Measurements from ENCODE around the gene DNAL4. TPM values are rescaled to one million over a fixed set of nuclear protein-coding genes. Genes with fewer than 3 reads are reported as not detected.

Gene DNAL4
- total RNA-seq, 1 donor from 2014 or later = 8.4 TPM

DNA sequence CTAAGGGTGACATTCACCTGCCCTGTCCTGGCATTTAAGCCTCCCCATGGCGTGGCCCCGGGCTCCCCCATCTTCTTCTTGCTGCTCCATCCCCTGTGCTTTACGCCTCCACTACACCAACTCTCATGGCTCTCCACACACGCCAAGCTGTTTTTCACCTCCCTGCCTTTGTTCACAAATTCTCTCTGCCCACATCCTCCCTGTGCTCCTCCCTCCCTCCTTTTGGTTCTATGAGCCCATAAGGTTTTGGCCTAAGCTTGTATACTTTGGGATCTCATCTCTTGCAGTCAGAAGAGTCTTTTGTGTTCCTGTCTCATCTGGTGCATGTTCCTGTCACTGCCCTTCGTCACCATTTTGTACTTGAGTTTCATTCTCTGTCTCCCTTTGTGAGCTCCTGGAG lies 4.6 kb upstream of the DNAL4 start:
- DNase-seq (no peak), ATAC-seq (ENCODE audit: low read depth) (no peak)
- ChIA-PET CTCF (no interaction called here), POLR2A (no interaction called here)
- H3K27ac Mint-ChIP-seq = no peak overlapping the region
- H3K4me1 Mint-ChIP-seq = peaks cover 7% of the 10 kb centered on the region
- H3K9me3 Mint-ChIP-seq = no peaks in the 10 kb centered on the region
- intact Hi-C loops (cut with micrococcal nuclease) = loop anchor here (10.0 kb wide), 1 partner anchor 356 kb away; the partner anchor contains the start of gene CBX7
- H3K27me3 Mint-ChIP-seq = peaks cover 31% of the 10 kb centered on the region
- no peak overlapping the region for H3K4me3 Mint-ChIP-seq
- TF ChIP-seq, protein P1, sequence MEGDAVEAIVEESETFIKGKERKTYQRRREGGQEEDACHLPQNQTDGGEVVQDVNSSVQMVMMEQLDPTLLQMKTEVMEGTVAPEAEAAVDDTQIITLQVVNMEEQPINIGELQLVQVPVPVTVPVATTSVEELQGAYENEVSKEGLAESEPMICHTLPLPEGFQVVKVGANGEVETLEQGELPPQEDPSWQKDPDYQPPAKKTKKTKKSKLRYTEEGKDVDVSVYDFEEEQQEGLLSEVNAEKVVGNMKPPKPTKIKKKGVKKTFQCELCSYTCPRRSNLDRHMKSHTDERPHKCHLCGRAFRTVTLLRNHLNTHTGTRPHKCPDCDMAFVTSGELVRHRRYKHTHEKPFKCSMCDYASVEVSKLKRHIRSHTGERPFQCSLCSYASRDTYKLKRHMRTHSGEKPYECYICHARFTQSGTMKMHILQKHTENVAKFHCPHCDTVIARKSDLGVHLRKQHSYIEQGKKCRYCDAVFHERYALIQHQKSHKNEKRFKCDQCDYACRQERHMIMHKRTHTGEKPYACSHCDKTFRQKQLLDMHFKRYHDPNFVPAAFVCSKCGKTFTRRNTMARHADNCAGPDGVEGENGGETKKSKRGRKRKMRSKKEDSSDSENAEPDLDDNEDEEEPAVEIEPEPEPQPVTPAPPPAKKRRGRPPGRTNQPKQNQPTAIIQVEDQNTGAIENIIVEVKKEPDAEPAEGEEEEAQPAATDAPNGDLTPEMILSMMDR (IDR thresholded peaks at IDR 0.05) = no peak
- peaks cover under 1% of the 10 kb centered on the region for H3K36me3 Mint-ChIP-seq (ENCODE audit: low read depth)

DNA sequence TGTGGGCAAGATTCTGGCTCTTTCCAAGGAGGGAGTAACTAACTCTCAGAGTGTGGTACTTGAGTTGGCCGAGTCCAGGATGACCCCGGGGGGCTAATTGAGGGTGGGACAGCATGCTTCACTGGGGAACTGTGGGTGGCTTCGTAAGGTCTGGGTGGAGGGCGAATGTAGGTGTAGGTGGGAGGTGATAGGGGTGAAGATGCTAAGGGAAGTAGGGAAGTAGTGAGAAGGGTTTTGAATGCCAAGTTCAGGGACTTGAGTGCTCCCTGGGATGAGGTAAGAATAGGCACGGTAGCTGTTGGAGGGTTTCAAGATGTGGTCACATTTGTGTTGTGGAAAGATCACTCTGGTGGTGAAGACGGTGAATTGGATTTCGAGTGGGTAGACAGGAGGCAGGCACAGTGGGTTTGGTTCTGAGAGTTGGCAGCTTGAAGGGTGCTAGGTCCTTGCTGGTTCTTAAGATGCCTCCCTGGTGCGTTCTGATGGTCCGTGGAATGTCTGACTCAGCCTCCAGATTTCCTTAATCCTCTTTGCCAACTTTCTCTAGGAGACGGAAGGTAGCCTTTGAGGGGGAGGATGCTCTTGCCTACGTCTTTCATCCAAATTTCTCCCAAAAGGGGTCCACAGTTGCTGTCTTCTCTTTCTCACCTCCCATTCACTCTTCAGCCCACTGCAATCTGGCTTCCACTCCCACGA lies 2.5 kb upstream of the DNAL4 start:
- TF ChIP-seq, protein P1 (IDR thresholded peaks at IDR 0.05) = no peak
- Mint-ChIP-seq H3K27ac (no peak overlapping the region), H3K4me3 (no peak overlapping the region), H3K36me3 (ENCODE audit: low read depth) (peaks cover 5% of the 10 kb centered on the region), H3K4me1 (peaks cover 14% of the 10 kb centered on the region), H3K27me3 (peaks cover 28% of the 10 kb centered on the region), H3K9me3 (no peaks in the 10 kb centered on the region)
- intact Hi-C loops (cut with micrococcal nuclease) = loop anchor here (10.0 kb wide), 1 partner anchor 358 kb away; the partner anchor contains the start of gene CBX7
- ChIA-PET POLR2A (no interaction called here), CTCF (no interaction called here)
- ATAC-seq (ENCODE audit: low read depth) (no peak), DNase-seq (no peak)

DNA sequence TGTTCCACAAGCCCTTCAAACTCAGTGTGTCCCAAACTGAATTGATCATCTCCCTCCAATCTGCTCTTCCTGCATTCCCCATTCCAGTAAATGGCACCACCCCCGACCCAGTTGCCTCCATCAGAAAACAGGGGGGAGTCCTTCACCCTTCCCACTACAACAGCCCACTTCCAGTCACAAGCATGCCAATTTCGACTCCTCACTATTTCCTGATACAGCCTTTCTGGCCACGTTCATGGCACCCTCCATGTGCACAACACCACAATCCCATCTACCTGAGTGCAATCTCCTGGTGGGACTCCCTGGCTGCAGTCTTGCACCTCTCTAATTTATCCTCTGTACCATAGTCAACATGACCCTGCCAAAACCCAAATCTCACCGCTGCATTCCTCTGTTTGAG lies 1.6 kb upstream of the DNAL4 start:
- TF ChIP-seq, protein P1 (IDR thresholded peaks at IDR 0.05) = no peak
- H3K36me3 Mint-ChIP-seq (ENCODE audit: low read depth) = peaks cover 5% of the 10 kb centered on the region
- peaks cover 28% of the 10 kb centered on the region for H3K27me3 Mint-ChIP-seq
- H3K4me1 Mint-ChIP-seq = peaks cover 14% of the 10 kb centered on the region
- POLR2A ChIA-PET = no interaction called here
- no peak overlapping the region for H3K4me3 Mint-ChIP-seq
- no peaks in the 10 kb centered on the region for H3K9me3 Mint-ChIP-seq
- ATAC-seq (ENCODE audit: low read depth) (no peak), DNase-seq (no peak)
- CTCF ChIA-PET = no interaction called here
- intact Hi-C loops (cut with micrococcal nuclease) = loop anchor here (10.0 kb wide), 1 partner anchor 359 kb away; the partner anchor contains the start of gene CBX7
- H3K27ac Mint-ChIP-seq = no peak overlapping the region

DNA sequence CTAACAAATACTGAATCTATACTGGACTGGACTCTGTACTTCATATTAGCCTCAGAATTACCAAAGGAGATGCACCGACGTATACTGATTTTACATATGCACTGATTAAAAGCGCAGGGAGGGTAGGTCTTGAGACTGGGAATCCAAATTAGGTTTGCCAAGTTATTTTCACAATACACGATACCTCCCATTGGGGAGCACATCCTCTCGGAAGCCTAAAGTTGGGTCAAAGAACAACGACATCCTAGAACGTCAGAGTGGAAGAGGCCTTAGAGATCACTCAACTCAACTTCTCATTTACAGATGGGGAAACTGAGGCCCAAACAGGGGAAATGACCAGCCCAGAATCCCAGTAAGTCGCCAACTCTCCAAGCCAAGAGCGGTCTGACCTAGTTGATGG lies 626 bp downstream of the DNAL4 start:
- ATAC-seq (ENCODE audit: low read depth) = no peak
- intact Hi-C loops (cut with micrococcal nuclease) = loop anchor here (5.0 to 10.0 kb wide), 3 partner anchors 49 to 361 kb away; partner anchors contain the start of genes CBX7, GTPBP1 and NPTXR
- Mint-ChIP-seq H3K36me3 (ENCODE audit: low read depth) (peaks cover 5% of the 10 kb centered on the region), H3K4me1 (peaks cover 14% of the 10 kb centered on the region), H3K27me3 (peaks cover 11% of the 10 kb centered on the region), H3K27ac (peak overlapping the region; percentile 87), H3K9me3 (no peaks in the 10 kb centered on the region), H3K4me3 (peak overlapping the region; percentile 87)
- ChIA-PET POLR2A (no interaction called here), CTCF (no interaction called here)
- DNase-seq = no peak
- TF ChIP-seq, protein P1 (IDR thresholded peaks at IDR 0.05) = no peak

DNA sequence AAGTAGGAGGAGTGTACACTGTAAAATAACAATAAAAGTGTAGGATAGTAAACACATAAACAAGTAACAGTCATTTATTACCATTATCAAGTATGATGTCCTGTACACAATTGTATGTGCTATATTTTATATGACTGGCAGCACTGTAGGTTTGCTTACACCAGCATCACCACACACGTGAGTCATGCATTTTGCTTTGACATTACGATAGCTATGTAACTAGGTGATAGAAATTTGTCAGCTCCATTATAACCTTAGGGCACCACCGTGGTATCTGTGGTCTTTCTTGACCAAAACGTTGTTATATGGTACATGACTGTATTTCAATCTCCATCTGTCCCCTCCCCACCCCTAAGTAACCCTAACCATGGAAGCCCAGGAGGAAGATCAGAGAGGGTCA lies 1.1 kb downstream of the DNAL4 start:
- ATAC-seq (ENCODE audit: low read depth) = no peak
- ChIA-PET POLR2A (no interaction called here), CTCF (no interaction called here)
- Mint-ChIP-seq H3K4me1 (peaks cover 14% of the 10 kb centered on the region), H3K9me3 (no peaks in the 10 kb centered on the region), H3K36me3 (ENCODE audit: low read depth) (peaks cover 5% of the 10 kb centered on the region), H3K27me3 (peaks cover 6% of the 10 kb centered on the region), H3K27ac (peak overlapping the region; percentile 87), H3K4me3 (peak overlapping the region; percentile 87)
- no peak for DNase-seq
- TF ChIP-seq, protein P1 (IDR thresholded peaks at IDR 0.05) = no peak
- intact Hi-C loops (cut with micrococcal nuclease) = loop anchor here (5.0 to 10.0 kb wide), 3 partner anchors 49 to 362 kb away; partner anchors contain the start of genes CBX7, GTPBP1 and NPTXR
